Measurements from ENCODE around the gene AMTN.

Gene AMTN

DNA sequence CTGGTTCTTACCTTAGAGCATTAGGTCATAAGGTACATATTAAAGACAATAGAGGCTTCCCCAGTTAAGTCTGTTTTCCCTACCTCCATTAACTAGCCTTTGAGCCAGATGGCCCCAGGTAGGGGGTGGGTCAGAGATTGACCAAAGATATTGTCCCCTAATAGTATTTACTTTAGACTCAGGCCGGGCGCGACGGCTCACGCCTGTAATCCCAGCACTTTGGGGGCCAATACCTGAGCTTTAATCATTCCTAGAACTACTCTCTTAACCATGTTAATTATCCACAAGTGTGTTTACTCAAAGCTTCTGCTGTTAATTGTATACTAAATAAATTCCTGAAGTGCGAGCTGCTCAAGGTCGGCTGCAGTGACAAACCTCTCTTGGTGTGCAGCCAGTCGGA is 45.7 kb downstream of the AMTN start:
- DNase-seq (ENCODE audit: low read depth): no peak

DNA sequence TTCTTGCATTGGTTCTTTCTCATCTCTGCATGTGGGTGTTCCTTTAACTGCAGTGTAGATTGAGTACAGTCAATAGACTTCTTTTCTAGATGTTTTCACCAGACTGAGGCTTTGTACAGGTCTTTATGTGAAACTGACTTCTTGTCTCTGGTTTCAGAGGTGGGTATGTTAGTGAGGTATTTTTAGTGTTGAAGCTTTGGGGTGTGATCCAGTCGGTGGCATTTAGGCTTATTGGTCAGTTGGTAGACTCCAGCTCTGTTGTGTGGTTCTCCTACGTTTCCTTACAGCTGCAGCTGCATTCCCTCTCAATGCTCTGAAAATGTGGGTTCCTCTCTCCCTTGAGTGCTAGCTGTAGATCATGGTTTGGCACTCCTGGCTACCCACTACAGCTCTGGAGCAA is 52.4 kb downstream of the AMTN start:
- DNase-seq (ENCODE audit: low read depth): no peak

DNA sequence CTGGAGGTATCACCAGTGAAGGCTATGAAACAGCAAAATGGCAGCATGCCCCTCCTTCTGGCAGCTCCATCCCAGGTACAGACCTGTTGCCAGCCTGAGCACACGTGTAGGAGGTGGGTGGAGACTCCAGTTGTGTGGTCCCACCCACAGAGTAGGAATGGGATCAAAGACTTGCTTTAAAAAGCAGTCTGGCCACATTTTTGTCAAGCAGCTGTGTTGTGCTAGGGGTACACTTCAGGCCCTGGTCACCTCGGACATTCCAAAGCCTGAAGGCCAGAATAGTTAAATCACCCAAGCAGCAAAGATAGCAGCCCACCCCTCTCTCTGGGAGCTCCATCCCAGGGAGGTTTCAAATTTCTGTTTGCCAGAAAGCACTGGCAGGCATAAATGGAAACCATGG is 53.4 kb downstream of the AMTN start:
- DNase-seq (ENCODE audit: low read depth): no peak

DNA sequence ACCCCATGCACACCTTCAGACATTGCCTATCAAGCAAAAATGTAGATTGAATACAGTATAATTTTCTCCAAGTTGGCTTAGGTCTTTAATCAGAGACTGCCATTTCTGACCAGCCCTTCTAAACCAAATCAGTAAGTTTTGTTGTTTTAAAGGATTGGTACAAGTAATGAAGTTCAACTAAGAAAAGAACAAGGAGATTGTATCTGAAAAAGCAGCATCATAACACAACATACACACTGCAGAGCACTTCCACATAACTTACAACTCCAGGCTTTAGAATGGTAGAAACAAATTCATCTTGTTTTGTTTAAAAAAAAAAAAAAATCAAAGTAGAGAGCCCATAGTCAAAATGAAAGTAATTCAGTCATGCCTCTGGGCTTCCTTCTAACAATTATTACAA is 57.6 kb downstream of the AMTN start:
- DNase-seq (ENCODE audit: low read depth): no peak

DNA sequence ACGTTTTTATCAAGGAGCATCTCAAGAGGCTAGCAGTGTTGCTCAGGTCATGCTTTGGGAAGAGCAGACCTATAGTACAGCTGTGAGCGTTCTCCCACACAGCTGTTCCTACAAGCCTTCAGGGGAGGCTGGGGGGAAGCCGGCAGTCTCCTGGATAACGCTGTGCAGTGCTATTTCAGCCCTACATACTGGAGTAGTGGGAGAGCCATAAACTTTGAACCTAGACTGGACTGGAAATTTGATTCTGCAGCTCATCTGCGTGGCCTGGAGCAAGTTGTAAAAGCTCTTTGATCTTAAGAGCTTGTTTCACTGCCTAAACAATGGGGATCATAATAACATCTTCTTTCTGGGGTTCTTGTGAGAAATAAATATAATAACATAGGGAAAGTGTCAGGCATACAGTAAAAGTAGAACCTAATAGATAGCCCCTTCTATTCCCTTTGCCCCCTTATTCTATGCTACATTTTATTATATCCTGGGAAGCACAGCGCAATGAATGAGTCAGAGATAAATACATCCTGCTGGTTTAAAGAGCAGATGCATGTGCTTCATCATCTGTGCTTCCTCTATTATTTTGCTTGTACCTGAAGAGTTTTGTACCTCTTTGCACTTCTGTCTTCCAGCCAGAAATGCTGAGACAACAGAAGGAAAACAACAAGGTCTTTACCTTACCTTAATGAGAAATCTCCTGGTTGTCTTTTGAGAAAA is 59.0 kb downstream of the AMTN start:
- DNase-seq (ENCODE audit: low read depth): no peak

DNA sequence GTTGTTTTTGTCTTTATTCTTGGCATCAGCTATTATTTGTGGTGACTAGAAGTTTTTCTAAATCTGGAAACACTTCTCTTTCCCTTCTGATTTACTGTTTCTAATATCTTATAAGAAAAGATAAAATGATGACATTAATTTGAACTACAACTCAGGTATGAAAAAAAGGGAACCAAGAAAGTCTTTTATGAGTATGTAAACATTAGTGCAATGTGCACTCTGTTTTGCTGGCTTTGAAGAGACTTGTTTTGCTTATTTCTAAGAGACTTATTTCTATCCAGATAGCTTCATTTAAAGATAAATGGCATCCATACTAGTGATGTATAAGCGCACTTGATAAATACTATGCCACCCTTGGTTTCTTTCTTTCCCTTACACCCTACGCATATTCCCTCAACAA is 63.6 kb downstream of the AMTN start:
- DNase-seq (ENCODE audit: low read depth): no peak
